SKM-1 (cell line): Measurements from ENCODE around the gene NDUFAF8.
A peak's percentile ranks its signal among the peaks of the same experiment; 100 is the strongest.
"Not testable (repeated sequence)": the region's sequence is repeated elsewhere in the genome, so short reads cannot be mapped to it uniquely, and the experiment has no call there.

ENCODE experiments used
- DNase-seq: peaks from one replicate; lab custom pipeline; 2025; ENCODE audit not compliant: unreplicated experiment; lab: John Stamatoyannopoulos, UW

Gene NDUFAF8

GRCh38 chr17:81222906-81223761, 16.0 kb upstream of the NDUFAF8 start, which contains the start of gene CEP131:
Gene CEP131 (minus strand): TSS chr17:81222965. CDS start chr17:81220056, 2,909 bp downstream.
- peak; percentile 97 for DNase-seq

GRCh38 chr17:81223762-81224130, 15.4 kb upstream of the NDUFAF8 start:
- DNase-seq, result no peak

DNA sequence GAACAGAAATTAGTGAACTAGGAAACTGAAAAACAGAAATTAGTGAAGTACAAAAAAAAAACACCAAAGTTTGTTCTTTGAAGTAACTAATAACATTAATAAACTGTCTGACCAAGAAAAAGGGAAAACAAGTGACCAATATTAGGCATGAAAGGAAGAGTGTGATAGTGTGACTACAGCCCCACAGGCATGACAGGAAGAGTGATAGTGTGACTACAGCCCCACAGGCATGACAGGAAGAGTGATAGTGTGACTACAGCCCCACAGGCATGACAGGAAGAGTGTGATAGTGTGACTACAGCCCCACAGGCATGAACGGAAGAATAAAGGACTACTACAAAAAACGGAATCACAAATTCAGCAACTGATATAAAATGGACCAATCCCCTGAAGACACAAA, 11.5 kb upstream of the NDUFAF8 start:
- not testable (repeated sequence) for DNase-seq

DNA sequence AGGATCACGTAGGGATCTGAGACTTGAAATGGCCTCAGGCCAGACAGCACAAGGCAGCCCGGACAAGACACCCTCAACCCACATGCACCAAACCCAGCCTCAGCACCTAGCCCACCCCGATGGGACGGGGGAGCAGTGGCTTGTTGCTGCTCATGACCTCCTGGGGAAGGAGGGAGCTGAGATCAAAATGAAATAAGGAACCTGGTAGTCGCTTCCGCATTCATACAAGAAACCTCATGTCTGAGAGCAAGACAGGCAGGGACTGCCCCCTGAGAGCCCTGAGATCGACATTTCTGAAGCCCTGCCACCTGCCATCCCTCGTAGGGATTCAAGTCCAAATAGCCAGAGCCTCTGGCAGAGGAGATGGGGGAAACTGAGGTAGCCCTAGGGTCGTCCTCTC, 10.7 kb upstream of the NDUFAF8 start:
- no peak for DNase-seq

GRCh38 chr17:81228834-81229665, 10.1 kb upstream of the NDUFAF8 start:
- no peak for DNase-seq

DNA sequence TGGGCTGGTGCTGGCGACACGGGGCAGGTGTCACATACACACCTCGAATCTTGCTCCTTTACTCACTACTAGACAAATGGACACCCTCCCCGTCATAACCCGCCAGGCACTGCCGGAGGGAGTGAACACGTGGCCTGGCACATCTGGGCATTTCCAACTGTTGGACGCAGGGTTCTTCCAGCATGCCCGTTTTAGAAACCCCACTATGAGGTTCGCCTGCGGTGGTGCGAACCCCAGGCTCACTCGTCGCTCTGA, 9.5 kb upstream of the NDUFAF8 start:
- DNase-seq, result no peak

- DNase-seq, result peak; percentile 14
These were observed 8.9 kb upstream of the NDUFAF8 start for GRCh38 chr17:81230043-81230820.

GRCh38 chr17:81231121-81231645, 7.9 kb upstream of the NDUFAF8 start:
- DNase-seq, result no peak

GRCh38 chr17:81231766-81232581, 7.1 kb upstream of the NDUFAF8 start:
- DNase-seq, result no peak

DNA sequence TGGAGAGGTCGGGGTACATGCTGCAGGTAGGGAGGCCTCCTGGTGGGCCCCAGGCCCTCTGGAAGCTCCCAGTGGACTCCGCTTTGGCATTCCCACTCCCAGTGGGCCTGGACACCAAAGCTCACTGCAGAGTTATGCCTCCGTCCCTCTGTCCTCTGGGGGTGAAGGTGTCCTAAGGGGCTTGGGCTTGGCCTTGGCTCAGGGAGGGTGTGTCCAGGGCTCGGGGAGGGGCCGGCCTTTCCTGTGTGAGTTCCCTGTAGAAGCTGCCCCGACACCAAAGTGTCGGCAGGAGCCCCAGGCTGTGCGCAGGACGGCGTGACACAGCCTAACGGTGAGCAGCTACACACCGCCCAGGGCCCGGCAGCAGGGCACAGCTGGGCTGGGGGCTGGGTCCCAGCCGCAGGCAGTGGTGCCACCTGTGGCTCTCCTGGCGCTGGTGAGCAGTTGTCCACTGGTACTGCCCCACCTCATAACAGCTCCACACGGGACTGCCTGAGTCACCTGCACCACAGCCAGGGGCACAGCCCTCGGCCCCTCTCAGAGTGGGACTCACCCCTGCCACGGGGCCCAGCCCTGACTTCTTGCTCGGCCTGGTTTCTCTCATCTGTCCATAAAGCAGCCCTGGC, 6.4 kb upstream of the NDUFAF8 start:
- no peak for DNase-seq

- no peak for DNase-seq
These were observed 5.8 kb upstream of the NDUFAF8 start for GRCh38 chr17:81233316-81233715.

GRCh38 chr17:81233811-81234505, 5.2 kb upstream of the NDUFAF8 start:
- DNase-seq, result no peak

- DNase-seq, result no peak
These were observed 4.6 kb upstream of the NDUFAF8 start for GRCh38 chr17:81234506-81234855.

GRCh38 chr17:81234940-81235821, 3.9 kb upstream of the NDUFAF8 start:
- DNase-seq, result no peak

DNA sequence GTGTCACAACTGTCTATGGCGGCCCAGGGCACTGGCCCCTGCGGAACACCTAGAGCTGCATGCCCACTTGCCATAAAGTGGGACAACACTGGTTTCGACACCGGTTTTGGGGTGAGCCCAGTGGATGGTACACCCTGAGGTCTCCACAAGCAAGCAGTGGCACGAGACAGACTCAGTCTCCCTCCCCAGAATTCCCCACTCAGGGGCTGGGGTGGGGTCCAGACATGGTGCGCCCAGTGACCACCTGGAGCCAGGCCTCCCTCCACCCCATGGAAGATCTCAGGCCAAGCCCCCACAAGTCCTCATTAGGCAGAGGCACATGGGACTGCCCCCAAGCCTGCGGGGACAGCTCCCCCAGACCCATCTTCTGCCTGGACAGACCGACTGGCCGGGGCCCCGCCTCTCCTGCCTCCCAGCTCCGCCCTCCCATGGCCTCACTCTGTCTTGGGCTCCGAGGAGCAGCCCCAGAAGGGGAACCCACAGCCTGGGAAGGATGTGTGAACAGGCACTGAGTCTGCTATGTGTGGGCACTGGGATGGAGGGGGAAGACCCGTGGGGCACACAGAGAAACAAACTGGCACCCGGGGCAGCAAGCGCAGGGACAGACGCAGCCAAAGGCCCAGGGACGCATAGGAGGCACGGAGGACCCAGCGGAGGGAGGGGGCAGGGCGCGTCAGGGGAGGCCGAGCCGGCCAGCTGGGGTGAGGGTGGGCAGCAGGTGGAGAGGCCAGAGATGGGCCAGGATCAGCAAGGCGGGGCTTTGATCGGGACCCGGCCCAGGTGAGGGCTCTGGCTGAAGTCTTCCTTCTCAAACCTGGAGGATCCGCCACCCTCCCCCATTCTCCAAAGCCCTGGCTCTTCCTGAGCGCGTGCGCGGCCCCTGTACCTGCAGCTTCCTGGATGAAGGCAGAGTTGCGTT, 3.0 kb upstream of the NDUFAF8 start:
- no peak for DNase-seq

DNA sequence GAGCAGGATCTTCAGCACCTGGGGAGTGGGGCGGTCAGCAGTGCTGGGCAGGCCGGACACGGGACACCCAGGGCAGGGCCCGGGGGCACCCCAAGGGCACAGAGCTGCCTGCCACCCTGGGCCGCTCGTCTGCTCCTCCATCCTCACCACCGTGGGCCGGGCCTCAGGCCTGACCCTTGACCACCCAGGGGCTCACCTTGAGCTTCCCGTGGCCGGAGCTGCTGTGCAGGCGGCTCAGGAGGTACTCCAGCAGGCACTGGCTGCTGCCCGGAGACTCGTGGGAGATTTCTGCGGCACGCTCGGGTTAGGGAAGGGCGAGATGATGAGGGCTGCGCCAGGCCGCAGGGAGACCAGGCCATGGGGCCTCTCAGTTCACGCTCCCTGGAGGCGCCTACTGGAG, 2.3 kb upstream of the NDUFAF8 start:
- DNase-seq, result no peak
